SK-N-SH treated with all-trans-retinoic acid at 6 μM for 48 hours (cell line): Measurements from ENCODE around the gene OVCA2.

ENCODE experiments used
- BACH2 ChIP-seq: fragments of 250-450 bp; sonication (Bioruptor Pico); IDR thresholded peaks from 2 replicates; pipeline ENCODE4 v1.9.0; 2021; ENCODE audit warnings: mild to moderate bottlenecking, borderline replicate concordance
- ESRRG ChIP-seq: fragments of 250-450 bp; sonication (Bioruptor Pico); IDR thresholded peaks from 2 replicates; pipeline ENCODE4 v1.6.1; 2021; ENCODE audit warnings: mild to moderate bottlenecking
- ZFP30 ChIP-seq: fragments of 450-650 bp; formaldehyde crosslinking; IDR thresholded peaks from 2 replicates; pipeline ENCODE4 v1.5.0; 2022; ENCODE audit warnings: mild to moderate bottlenecking, moderate library complexity
- TF ChIP-seq, protein P1 (sequence below): fragments of 250-450 bp; sonication (Bioruptor Pico); IDR thresholded peaks from 2 replicates; pipeline ENCODE4 v1.8.0; 2020; ENCODE audit warnings: mild to moderate bottlenecking, moderate library complexity, borderline replicate concordance

DNA sequence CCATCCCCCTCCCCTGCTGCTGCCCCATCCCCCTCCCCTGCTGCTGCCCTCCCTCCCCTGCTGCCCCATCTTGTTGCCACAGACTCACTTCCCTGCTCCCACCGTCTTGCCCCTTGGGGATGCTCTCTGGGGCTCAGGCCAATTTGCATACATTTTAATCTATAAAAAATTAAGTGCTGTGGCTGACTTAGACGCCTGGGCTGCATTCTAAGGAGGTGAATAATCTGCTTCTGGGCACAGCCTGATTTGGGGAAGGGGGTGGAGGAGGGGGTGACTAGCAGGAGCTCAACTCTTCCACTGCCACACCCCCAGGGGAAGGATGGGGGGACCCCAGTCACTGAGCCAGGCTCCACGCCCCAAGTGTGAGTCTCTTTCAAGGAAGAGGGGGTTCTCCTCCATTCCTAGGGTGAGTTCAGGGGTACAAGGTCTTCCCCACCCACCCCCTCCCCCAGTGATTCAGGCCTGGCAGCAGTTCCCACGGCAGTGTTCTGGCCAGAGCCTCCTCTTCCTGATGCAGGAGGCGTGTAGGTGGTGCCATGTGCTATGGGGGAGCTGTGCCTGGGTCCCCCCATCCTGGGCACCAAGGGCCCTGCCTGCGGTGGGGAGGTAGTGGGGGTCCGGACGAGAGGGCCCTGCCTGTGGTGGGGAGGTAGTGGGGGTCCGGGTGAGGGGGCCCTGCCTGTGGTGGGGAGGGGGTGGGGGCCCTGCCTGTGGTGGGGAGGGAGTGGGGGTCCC, 6.8 kb upstream of the OVCA2 start:
- TF ChIP-seq, protein P1, sequence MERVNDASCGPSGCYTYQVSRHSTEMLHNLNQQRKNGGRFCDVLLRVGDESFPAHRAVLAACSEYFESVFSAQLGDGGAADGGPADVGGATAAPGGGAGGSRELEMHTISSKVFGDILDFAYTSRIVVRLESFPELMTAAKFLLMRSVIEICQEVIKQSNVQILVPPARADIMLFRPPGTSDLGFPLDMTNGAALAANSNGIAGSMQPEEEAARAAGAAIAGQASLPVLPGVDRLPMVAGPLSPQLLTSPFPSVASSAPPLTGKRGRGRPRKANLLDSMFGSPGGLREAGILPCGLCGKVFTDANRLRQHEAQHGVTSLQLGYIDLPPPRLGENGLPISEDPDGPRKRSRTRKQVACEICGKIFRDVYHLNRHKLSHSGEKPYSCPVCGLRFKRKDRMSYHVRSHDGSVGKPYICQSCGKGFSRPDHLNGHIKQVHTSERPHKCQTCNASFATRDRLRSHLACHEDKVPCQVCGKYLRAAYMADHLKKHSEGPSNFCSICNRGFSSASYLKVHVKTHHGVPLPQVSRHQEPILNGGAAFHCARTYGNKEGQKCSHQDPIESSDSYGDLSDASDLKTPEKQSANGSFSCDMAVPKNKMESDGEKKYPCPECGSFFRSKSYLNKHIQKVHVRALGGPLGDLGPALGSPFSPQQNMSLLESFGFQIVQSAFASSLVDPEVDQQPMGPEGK: no peak
- TF ChIP-seq ESRRG (CRISPR knock-in tag) (no peak), BACH2 (CRISPR knock-in tag) (no peak), ZFP30 (no peak)
